Fibroblast of peridontal ligament (primary cell): ENCODE results near the gene ALDH4A1.
A peak's percentile ranks its signal among the peaks of the same experiment; 100 is the strongest.
"Not testable (repeated sequence)": the region's sequence is repeated elsewhere in the genome, so short reads cannot be mapped to it uniquely, and the experiment has no call there.

Experiments used
- DNase-seq: peaks from one replicate; pipeline ENCODE4 v3.0.0-alpha.2; 2010; ENCODE audit errors: extremely low read depth

The ALDH4A1 gene

GRCh38 chr1:18878538-18879214 is 23.7 kb downstream of the ALDH4A1 start:
- no peak for DNase-seq

GRCh38 chr1:18877282-18877681 is 25.1 kb downstream of the ALDH4A1 start:
- DNase-seq, result no peak

DNA sequence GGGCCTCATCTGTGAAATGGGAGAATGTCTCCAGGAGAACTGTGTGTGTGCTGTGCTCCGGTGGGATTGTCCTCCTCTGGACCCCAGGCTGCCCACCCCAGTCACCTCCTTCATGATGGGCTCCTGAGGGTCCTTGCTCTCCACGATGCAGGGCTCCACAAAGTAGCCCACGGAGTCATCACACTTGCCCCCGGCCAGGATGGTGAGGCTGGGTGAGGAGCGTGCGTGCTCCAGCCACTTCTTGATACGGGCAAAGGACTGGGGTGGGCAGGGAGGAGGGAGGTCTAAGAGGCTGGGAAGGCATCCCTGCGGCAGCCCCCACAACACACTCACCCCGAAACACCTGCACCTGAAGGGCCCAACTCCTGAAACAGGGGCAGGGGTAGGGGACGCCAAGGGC is 26.1 kb downstream of the ALDH4A1 start:
- no peak for DNase-seq

GRCh38 chr1:18875796-18876128 is 26.6 kb downstream of the ALDH4A1 start:
- no peak for DNase-seq

DNA sequence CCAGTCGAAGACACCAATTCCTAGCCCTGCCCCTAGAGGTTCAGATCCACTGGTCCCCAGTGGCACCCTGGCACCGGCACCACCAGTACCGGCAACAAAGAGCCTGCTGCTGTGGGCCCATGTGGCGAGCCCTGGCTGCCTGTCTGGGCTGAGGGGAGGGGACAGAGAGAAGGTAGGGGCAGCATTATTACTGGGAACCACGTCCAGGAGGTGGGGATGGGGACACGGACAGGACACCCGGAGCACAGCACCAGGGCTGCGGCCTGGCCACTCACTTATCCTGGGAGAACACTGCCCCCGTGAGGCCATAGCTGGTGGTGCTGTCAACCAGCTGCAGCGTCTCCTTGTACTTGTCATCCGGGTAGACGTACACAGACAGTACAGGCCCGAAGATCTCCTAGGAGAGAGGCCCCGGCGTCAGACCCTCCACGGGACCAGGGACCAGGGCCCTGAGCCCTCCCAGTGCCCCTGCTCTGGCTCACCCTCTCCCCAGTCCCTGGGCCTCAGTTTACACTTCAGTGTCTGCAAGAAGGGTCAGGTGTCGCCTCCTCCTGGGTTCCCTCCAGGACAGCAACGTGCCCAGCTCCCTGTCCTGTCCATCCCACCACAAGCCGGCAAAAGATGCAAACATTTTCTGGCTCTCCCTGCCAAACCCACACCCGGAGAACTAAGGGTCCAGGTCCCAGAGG is 27.1 kb downstream of the ALDH4A1 start:
- peak; percentile 78 for DNase-seq

- no peak for DNase-seq
Observed at GRCh38 chr1:18874600-18874999, 27.8 kb downstream of the ALDH4A1 start.

GRCh38 chr1:18874036-18874435 is 28.3 kb downstream of the ALDH4A1 start:
- no peak for DNase-seq

DNA sequence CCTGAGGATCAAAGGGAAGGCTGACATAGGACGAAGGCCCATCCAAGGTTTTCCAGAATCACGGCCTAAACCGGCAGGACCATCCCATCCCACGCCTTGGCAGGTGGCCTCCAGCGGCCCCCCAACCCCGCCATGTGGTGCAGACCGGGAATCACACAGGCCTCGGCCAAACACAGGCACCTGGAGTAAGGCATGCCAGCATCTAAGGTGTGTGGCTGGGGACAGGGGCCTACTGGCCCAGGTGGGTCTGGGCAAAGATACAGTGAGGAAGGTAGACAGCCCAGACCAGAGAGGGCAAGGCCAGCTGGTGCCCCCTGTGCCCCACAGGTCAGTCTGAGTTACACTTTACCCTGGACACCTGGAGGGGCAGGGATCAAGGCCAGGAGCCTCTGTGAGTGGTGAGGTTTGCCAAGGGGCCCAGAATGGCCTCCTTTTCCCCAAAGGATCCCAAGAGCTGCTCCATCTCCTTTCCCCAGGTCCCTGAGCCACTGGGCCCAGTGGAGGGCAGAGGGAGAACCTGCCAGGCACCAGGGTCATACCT is 30.2 kb downstream of the ALDH4A1 start:
- no peak for DNase-seq

GRCh38 chr1:18871401-18872070 is 30.8 kb downstream of the ALDH4A1 start:
- no peak for DNase-seq

DNA sequence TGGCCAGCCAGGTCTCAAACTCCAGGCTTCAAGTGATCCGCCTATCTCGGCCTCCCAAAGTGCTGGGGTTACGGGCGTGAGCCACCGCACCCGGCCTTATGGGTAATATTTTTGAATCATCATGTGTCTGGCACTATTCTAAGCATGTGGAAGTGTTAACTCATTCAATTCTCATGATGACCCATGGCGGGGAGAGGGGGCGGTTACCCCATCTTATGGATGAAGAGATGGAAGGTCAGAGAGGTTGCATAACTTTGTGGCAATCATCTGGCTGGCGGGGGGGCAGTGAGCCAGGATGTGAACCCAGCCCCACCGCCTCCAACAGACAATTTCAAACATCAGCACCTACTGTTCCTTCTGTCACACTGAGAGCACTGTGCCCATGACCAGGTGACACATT is 31.4 kb downstream of the ALDH4A1 start:
- no peak for DNase-seq

GRCh38 chr1:18870595-18870865 is 31.8 kb downstream of the ALDH4A1 start:
- not testable (repeated sequence) for DNase-seq

- DNase-seq, result no peak
Observed at GRCh38 chr1:18869847-18870594, 32.3 kb downstream of the ALDH4A1 start.

DNA sequence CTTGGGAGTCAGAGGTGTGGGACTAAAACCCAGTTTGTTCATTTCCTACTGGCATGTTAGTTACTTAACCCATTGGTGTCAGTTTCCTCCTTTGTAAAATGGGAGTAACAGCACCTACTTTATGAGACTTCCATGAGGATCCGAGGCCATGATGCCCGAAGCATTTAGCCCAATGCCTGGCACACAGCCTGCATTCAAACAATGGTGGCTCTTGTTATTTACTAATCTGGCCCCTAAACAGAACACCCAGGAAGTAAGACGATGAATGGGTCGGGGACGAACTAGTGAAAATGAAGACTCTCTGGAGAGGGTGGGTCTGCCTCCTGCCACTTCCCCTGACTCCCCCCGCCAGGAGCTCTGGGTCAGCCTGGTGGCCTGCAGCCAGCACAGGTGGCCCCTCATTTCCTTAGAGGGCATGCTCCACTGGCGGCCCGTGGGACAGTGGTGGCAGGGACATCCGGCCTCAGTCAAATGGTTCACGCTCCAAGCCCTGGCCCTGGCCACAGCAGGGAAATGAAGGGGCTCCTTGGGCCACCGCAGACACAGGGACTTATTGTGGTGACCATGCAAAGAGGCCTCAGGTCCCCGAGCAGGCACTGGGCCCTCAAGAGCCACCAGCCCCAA is 33.4 kb downstream of the ALDH4A1 start:
- DNase-seq, result no peak

GRCh38 chr1:18868354-18868753 is 34.0 kb downstream of the ALDH4A1 start:
- DNase-seq, result no peak

DNA sequence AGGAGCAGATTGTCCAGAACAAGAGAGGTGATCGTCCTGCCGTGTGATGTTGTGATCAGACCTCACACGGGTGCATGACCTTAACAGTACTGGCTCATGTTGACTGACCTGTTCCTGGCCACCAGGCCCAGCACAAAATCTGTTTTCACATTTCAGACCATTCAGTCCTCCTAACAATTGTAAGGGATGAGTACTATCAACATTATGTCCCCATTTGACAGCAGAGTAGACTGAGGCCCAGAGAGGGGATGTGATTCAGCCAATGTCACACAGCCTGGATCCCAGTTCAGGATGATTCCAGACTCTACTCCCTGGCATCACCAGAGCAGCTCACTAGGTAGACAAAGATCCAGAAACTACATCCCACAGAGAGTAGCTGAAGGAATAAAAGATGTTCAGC is 35.5 kb downstream of the ALDH4A1 start:
- no peak for DNase-seq

GRCh38 chr1:18866314-18866713 is 36.0 kb downstream of the ALDH4A1 start:
- DNase-seq, result no peak

- no peak for DNase-seq
Observed at GRCh38 chr1:18865176-18865575, 37.2 kb downstream of the ALDH4A1 start.

GRCh38 chr1:18861590-18861989 is 40.8 kb downstream of the ALDH4A1 start:
- DNase-seq, result no peak

DNA sequence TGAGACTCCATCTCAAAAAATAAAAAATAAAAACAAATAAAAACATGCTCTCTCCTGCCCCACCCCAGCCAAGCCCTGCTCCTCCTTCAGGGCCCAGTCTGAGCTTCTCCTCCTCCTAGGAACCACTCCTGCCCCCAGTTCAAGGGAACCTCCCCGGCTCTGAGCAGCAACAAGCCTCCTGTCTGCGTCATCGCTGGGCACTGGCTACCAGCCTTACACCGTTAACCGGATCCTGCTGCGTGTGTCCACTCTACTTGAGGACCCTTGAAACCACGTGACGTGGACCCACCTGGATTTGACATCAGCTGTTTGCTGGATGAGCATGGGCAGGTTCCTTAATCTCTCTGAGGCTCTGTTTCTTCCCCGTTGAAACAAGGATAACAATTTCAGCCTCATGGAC is 41.3 kb downstream of the ALDH4A1 start:
- no peak for DNase-seq

GRCh38 chr1:18859560-18859959 is 42.8 kb downstream of the ALDH4A1 start, which contains the start of gene TAS1R2:
TAS1R2 (minus strand) TSS chr1:18859660; CDS start chr1:18859660, 0 bp downstream.
- DNase-seq, result no peak

- DNase-seq, result no peak
Observed at GRCh38 chr1:18858070-18858688, 44.2 kb downstream of the ALDH4A1 start.
